Raji (cell line): ENCODE measurements around the gene PLCH1.

ENCODE experiments used
- POLR2A ChIP-seq: IDR thresholded peaks from 2 replicates; pipeline ENCODE4 v1.6.1; 2011; ENCODE audit warnings: low read depth, low read length, control low read depth; ENCODE audit not compliant: insufficient read depth

PLCH1 gene

DNA sequence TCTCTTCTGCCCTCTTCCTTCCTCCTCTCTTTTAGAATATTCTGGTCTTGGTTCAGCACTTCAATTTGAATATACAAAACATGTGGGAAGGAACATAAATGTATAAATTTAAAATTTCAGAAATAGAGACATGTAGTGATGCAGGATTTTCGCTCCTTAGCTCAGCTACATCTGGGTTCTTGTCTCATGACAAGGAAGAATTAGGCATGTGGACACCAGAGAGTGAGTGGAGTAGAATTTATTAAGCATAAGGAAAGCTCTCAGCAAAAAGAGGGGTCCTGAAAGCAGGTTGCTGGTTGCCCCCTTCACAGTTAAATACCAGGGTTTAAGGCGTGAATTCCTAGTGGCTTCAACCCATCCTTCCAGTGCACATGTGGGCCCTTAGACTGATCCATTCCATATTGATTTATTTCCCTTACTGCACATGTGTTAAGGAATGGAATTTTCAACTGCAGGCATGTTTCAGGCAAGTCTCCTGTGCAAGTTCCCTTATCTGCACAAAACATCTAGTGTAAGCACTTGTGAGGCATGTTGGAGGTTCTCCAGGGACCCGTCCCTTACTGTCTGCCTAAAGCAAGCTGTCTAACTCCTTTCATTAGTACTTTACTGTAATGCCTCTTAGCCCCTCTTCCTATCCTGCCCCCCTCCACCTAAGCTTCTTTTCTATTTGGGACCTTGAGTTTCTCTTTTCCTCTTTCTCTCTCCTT is 318.2 kb downstream of the PLCH1 start:
- no peak for TF ChIP-seq POLR2A

DNA sequence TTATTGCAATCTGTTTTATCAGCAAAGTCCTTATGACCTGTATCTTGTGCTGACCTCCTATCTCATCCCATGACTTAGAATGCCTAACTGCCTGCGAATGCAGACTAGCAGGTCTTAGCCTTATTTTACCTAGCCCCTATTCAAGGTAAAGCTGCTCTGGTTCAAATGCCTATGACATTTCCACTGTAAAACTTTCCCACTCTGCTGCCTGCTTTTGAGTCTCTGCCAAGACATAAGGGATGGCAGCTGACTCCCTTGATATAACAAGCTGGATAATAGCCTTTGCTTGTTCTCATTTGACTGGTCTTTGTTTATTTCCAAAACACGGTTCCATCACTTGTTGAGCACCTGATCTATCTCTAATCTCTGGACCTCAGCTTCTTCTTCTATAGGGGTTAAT is 319.5 kb downstream of the PLCH1 start:
- TF ChIP-seq POLR2A, result no peak

DNA sequence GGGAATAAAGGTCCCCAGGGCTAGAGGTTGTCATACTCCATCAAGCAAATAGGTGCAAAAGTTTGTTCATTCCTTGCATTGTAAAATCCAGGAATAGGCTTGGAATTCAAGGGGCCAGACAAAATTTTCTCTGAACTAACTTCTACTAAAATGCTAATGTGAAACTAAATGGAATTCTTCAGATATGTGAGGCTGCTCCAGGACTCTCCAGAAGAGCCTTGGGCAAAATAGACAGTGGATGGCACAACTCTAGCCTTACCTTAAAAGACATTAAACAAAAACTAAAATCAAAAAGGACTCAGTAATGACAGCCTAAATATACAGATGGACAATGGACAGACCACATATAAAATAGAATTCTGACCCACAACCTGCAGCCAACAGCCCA is 320.6 kb downstream of the PLCH1 start:
- TF ChIP-seq POLR2A, result no peak

DNA sequence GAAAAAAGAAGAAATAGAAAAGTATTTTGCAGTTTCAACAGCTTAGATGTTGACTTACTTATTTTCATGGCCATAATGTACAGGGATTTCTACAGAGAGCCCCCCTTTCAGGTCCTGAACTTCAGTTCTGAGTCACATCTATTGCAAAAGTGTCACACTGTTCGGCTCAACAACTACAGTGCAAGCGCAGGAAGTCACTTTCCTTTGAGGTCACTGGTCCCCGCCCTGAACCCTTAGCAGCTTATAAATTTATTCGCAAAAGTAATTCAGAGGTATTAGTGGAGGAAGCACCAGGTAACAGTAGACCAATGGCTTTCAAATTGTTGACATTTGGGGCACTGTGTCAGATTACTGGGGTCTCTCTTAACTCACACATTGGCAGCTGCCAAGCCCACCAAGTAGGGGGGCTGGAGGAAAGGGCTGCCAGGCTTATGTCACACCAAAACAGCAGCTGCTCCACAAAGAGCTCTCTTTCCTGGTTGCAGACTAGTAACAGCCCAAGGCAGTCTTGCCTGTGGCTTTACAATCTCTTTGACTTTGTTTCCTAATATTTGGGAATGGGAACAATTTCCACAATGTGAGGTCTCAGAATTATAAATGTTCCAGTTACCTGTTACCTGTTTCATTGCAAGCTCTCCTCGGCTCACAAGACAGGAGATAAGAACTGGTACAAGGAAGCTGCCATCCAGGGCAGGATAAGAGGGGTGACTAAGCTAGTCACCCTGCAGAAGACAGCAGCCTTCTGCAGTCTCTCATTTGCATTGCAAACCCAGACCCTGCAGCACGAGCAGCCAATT is 321.1 kb downstream of the PLCH1 start:
- no peak for TF ChIP-seq POLR2A

DNA sequence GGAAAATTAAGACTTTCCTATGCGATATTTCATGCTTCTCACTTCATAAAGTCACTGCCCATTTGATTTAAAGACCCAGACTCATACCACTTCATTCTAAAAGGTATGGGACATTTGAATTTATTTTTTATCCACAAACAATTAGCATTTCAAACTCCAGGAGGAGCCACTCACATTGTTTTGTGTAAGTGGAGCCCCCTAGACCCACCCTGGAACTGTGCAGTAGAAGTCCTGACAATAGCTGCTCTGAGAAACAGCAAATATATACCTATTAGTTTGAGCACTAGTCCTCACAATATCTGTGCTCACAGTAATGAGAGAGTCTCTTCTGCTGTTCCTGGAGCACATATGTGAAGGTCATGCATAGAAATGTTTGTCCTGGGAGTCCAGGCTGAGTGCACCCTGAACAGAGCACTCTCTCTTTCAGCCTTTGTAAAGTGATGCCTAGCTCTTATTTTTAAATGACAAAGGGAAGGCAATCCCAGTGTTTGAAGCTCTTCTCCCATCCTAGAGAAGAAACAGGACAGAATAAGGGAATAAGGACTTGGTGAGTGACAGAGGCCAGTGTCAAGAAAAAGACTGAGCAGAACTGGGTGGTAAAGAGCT is 323.9 kb downstream of the PLCH1 start:
- TF ChIP-seq POLR2A, result no peak

DNA sequence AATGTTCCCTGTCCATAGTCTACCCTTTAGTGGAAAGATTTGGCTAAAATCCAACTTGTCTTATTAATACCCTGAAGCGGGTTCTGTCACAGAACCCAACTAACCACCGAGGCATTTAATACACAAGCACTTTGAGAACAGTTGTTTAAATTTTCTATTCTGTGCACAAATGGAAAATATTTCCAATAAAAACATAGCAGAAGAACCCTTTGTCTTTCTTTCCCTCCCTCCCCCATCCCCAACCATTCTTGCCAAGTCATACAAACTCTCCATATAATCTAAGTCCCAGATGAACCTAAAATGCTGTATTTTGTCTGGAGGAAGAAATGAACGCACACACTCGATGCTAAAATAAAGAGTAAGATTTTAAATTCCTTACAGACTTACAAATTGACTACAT is 324.5 kb downstream of the PLCH1 start:
- TF ChIP-seq POLR2A, result no peak

DNA sequence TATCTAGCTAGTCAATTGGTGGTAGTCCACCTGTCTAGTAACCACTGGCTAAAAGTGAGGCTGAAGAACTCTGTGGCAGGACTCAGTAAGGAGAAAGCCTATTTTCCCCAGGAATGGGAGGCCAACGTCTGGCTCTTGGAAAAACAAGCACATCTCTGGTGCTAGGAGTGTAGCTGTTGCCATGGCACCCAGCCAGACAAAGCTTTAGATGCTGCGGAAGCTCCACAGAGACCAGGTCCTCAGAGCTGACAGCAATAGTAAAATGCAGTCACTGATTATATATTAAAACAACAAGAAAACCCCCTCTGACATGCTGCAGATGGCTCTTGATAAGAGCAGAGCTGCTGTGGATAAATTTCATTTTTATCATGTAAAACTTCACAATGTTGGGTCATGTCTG is 326.5 kb downstream of the PLCH1 start:
- no peak for TF ChIP-seq POLR2A

DNA sequence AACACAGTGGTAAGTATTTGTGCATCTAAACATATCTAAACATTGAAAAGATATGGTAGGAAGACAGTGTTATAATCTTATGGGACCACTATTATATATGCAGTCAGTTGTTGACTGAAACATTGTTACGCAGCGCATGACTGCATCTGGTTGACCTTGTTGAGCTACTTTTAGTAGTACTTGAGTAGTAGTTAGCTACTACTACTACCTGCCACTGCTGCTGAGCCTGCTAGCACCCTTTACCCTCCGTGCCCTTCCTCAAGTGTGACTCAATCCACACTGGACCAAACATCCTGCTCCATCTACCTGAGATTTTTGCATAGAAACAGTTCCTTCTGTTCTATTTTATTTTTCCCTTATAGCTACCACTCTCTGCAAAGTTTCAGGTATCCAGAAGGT is 327.8 kb downstream of the PLCH1 start:
- no peak for TF ChIP-seq POLR2A

DNA sequence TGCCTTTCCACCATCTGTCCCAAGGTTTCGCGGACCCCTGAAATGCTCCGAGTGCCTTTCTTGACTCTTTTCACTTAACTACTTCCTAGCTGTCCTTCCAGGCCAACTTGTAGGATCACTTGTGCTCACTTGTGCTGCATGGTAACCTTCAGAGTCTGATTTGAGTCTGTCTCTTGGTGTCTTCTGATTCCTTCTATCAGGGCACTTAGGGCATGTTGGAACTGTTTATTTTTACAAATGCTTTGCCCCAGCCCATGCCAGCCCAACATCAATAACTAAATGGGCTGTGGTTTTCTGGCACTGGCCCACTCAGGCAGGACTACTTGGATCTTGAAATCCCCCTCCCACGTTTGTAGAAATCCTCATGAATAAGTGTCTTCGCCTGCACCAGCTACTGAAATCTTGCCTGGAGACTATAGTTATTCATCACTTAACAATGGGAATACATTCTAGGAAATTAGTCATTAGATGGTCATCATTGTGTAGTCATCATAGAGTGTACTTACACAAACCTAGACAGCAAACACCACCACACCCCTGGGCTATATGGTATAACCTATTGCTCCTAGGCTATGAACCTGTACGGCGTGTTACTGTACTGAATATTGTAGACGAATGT is 328.3 kb downstream of the PLCH1 start:
- TF ChIP-seq POLR2A, result no peak

DNA sequence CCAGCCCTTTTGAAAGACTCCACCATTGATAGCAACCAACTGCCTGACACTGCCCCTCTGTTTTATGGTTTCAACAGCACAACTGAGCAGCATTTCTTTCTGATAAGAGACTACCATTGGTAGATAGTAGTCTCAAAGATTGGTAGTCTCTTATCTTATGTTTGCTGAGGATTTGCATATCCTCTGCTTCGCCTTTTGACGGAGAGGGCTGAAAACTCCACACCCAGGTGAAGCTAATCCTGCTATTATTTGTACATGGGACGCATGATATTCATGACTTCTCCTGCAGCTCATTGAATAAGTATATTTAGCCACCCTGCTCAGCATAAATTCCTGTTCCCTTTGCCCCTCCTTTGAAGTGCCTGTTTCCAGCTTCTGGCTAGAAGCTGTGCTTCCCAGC is 332.0 kb downstream of the PLCH1 start:
- no peak for TF ChIP-seq POLR2A

DNA sequence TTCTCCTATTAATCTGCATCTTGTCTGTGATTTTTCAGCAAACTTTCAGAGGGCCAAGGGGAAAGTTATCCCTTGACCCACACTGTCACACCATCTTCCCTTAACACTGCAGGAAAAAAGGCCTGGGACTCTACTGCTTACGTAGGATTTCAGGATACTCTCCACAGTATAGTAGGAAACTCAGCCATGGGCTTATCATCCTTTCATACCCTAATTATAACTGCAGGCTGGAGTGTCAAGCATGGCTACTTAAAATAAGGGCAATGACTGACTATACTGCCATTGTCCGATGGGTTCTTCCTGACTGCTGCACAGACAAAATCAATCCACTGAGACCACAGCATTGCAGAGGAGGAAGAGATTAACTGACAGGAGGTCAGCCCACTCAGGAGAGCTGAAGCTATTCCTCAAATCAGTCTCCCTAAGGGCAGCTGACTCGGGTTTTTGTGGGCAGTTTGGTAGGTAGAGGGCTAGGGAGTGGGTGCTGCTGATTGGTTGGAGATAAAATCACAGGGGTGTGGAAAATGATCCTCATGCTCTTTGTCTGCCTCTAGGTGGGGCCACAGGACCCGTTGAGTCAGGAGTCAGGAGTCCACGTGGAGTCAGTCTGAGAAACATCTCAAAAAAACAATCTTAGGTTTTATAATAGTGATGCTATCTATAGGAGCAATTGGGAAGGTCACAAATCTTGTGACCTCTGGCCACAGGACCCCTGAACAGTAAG is 333.2 kb downstream of the PLCH1 start:
- no peak for TF ChIP-seq POLR2A

DNA sequence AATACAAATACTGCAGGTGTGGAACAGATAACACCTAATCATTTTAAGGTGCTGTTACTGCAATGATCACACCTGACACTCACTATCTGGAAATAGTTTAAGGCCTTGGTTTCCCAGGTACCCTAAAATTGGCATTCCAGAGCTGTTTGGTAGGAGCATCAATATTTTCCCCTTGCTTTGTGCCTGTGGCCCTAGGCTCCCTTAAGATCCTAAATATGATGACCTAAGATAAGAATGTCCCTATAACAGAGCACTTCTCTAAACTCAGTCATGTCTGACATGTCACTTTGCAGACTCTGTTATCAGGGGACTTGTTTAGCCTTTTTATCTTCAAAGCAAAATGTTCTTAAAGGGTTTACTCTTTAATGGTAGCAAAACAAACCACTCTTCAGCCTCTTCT is 335.5 kb downstream of the PLCH1 start:
- no peak for TF ChIP-seq POLR2A

DNA sequence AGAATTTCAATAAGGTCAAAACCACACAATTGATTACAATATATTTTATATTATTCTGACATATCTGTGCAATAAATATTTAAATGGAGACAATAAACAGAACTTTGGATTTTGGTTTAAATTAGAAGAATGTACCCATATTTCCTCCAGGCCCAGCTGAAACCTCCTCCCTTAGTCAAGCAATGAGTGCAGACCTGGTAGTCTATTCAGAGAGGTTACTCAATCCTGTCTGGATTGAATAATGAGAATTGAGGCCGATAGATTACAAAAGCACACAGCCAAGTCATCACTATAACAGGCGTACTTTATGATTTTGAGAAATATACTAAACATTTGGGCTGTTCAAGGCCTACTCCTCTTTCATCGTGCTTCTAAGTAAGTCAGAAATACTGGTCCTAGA is 336.9 kb downstream of the PLCH1 start:
- TF ChIP-seq POLR2A, result no peak

DNA sequence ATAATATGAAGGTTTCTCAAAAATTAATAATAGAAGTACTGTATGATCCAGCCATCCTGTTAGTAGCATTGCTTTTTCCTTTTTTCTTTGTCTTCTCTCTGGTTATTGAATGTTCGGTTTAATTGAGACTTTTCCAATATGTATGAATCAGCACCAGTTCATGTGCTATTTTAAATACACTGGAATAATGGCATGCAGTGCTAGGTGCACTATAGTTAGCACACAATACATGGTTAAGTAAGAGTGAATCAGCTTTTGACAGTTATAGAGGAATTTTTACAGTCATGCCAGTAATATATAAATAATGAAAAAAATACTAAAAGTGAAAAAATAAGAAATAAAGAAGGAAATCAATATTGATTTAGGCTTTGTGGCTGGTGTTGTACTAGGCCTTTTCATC is 337.5 kb downstream of the PLCH1 start:
- no peak for TF ChIP-seq POLR2A

DNA sequence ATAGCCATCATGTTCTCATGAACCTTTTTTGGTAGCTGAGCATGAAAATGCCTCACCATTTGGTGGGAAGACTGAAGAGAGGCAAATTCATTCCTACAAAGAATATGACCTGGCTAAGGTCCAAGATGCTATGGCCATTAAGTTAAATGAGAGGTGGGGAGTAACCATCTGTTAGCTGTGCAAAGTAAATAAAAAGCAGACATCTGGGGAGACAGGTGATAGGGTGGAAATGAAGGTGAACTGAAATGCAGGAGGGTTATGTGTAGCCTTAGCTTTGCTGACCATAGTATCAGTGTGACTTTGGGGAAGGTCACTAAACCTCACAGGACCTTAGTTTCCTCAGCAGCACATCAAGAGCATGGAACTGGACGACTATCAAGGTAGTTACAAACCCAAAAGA is 340.4 kb downstream of the PLCH1 start:
- no peak for TF ChIP-seq POLR2A
